CD4-positive, alpha-beta T cell treated with Interleukin-6 at 100 ng/mL for 8 hours (primary cell): ENCODE measurements around the gene UBL3.

Experiments
- DNase-seq: peaks from one replicate; pipeline ENCODE4 v3.0.0-alpha.2; 2020; ENCODE audit warnings: mixed read lengths, low spot score

Gene UBL3

GRCh38 chr13:29856426-29856825 is 6.0 kb upstream of the UBL3 start:
- no peak for DNase-seq

- no peak for DNase-seq
Measured at GRCh38 chr13:29855784-29856183, 5.4 kb upstream of the UBL3 start.

- no peak for DNase-seq
Measured at GRCh38 chr13:29855009-29855408, 4.6 kb upstream of the UBL3 start.

GRCh38 chr13:29853131-29853530 is 2.7 kb upstream of the UBL3 start:
- DNase-seq = no peak

GRCh38 chr13:29852472-29853054 is 2.1 kb upstream of the UBL3 start:
- DNase-seq = no peak

- DNase-seq = peak; percentile 4
Measured at GRCh38 chr13:29849731-29850212, 645 bp downstream of the UBL3 start.

GRCh38 chr13:29849071-29849631 is 1.3 kb downstream of the UBL3 start:
- peak; percentile 22 for DNase-seq

- no peak for DNase-seq
Measured at GRCh38 chr13:29847501-29847983, 2.9 kb downstream of the UBL3 start.

- no peak for DNase-seq
Measured at GRCh38 chr13:29846475-29847256, 3.8 kb downstream of the UBL3 start.

GRCh38 chr13:29845440-29846056 is 4.9 kb downstream of the UBL3 start:
- DNase-seq = no peak

- no peak for DNase-seq
Measured at GRCh38 chr13:29844441-29844840, 6.0 kb downstream of the UBL3 start.

- DNase-seq = no peak
Measured at GRCh38 chr13:29840585-29840984, 9.8 kb downstream of the UBL3 start.

GRCh38 chr13:29835280-29836061 is 14.9 kb downstream of the UBL3 start:
- DNase-seq = no peak

GRCh38 chr13:29832761-29833298 is 17.6 kb downstream of the UBL3 start:
- no peak for DNase-seq

GRCh38 chr13:29830000-29830399 is 20.4 kb downstream of the UBL3 start:
- DNase-seq = no peak

GRCh38 chr13:29819143-29819542 is 31.3 kb downstream of the UBL3 start:
- no peak for DNase-seq

GRCh38 chr13:29817604-29818378 is 32.6 kb downstream of the UBL3 start:
- DNase-seq = no peak

GRCh38 chr13:29816715-29817114 is 33.7 kb downstream of the UBL3 start:
- DNase-seq = no peak

- no peak for DNase-seq
Measured at GRCh38 chr13:29815336-29815735, 35.1 kb downstream of the UBL3 start.

GRCh38 chr13:29810898-29811297 is 39.5 kb downstream of the UBL3 start:
- DNase-seq = no peak
